ENCODE measurements around the gene SPOCK2. TPM values are rescaled to one million over a fixed set of nuclear protein-coding genes. Genes with fewer than 3 reads are reported as not detected.

Gene SPOCK2
- total and polyA plus RNA-seq, 2 donors (not counting 3 experiments of a cell fraction or from before 2014, with no cell fraction given): 0.40 to 1.1 TPM

- H3K9me3 ChIP-seq (replicated peaks; ENCODE audit: control insufficient read depth, insufficient read depth, low read length): no peaks in the 10 kb centered on the region
- dilution Hi-C loops (cut with MboI; ENCODE audit: extremely low pct_ligation_motif_present, low sequenced_read_pairs) (no loop called here), intact Hi-C loops (cut with micrococcal nuclease) (loop anchor here (5.0 kb wide), 1 partner anchor 39 kb away; no protein-coding TSS in a partner anchor)
- no TSS peak for BruUV-seq (replicated peaks)
- CTCF ChIA-PET: interaction anchor here (2.8 to 3.9 kb wide), 2 partner anchors 8 to 83 kb away, joined by 10 read pairs; partner anchors contain the start of genes ANAPC16 and ASCC1
- H3K4me2 ChIP-seq (ENCODE audit: insufficient read depth, low read length): no peak overlapping the region
- H3K9ac ChIP-seq (replicated peaks; ENCODE audit: extremely low read depth, insufficient read depth, low read length): no peak overlapping the region
- FAIRE-seq: no peak
- no peaks in the 10 kb centered on the region for H3K4me1 ChIP-seq (ENCODE audit: control insufficient read depth, extremely low read depth, insufficient read depth, low read length)
- H3K79me2 ChIP-seq (ENCODE audit: control insufficient read depth, insufficient read depth, low read length): no peaks in the 10 kb centered on the region
- H3K27me3 ChIP-seq (ENCODE audit: control insufficient read depth in 2 of 2, insufficient read depth in 2 of 2, low read length in 2 of 2): no peaks in the 10 kb centered on the region
- H4K20me1 ChIP-seq (replicated peaks; ENCODE audit: control insufficient read depth, extremely low read depth, insufficient read depth, low read length): no peaks in the 10 kb centered on the region
- no peak for TF ChIP-seq JUN (IDR thresholded peaks at IDR 0.05; ENCODE audit: borderline replicate concordance, insufficient read depth, insufficient read length, low read depth)
- TF ChIP-seq FOS (IDR thresholded peaks at IDR 0.05; ENCODE audit: borderline replicate concordance, insufficient read depth, low read length): no peak
- TF ChIP-seq GATA2 (IDR thresholded peaks at IDR 0.05; ENCODE audit: insufficient read depth, insufficient read length, low read depth, low read length): no peak
- TF ChIP-seq, protein P1, sequence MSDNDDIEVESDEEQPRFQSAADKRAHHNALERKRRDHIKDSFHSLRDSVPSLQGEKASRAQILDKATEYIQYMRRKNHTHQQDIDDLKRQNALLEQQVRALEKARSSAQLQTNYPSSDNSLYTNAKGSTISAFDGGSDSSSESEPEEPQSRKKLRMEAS (IDR thresholded peaks at IDR 0.05; ENCODE audit: insufficient read depth, insufficient read length): no peak
- no peak for TF ChIP-seq CTCF (IDR thresholded peaks at IDR 0.05; ENCODE audit: extremely low read depth in 1 of 2, insufficient read depth in 1 of 2, low read depth in 1 of 2, low read length in 2 of 2)
- TF ChIP-seq MYC (IDR thresholded peaks at IDR 0.05; ENCODE audit: low read depth, low read length): no peak
- no peak for TF ChIP-seq EZH2 (IDR thresholded peaks at IDR 0.05; ENCODE audit: borderline replicate concordance, low read depth, low read length, severe bottlenecking)
- no peak for TF ChIP-seq POLR2A (IDR thresholded peaks at IDR 0.05; ENCODE audit: low read depth, low read length)
- TF ChIP-seq POLR2AphosphoS5 (IDR thresholded peaks at IDR 0.05; ENCODE audit: insufficient read depth, low read depth, low read length): no peak
- POLR2A ChIA-PET: no interaction called here
- H2AFZ ChIP-seq (ENCODE audit: low read depth, low read length): no peak overlapping the region
- no peaks in the 10 kb centered on the region for H3K36me3 ChIP-seq (ENCODE audit: control insufficient read depth in 2 of 2, extremely low read depth in 1 of 2, insufficient read depth in 2 of 2, low read length in 2 of 2)
- no peak overlapping the region for H3K27ac ChIP-seq (ENCODE audit: insufficient read depth, low read depth, low read length)
- DNase-seq (ENCODE audit: low read depth, low spot score): no peak
- H3K4me3 ChIP-seq (replicated peaks in 1 of 3; ENCODE audit: insufficient read depth in 1 of 3, low read depth in 1 of 3, low read length in 3 of 3): no peak overlapping the region
- no peaks in the 10 kb centered on the region for H3K9me1 ChIP-seq (replicated peaks; ENCODE audit: control insufficient read depth, extremely low read depth, insufficient read depth, low read length)
These were observed 45.2 kb upstream of the SPOCK2 start for GRCh38 chr10:72133517-72133916.
